ENCODE results near the gene ENOX2.

Gene ENOX2

DNA sequence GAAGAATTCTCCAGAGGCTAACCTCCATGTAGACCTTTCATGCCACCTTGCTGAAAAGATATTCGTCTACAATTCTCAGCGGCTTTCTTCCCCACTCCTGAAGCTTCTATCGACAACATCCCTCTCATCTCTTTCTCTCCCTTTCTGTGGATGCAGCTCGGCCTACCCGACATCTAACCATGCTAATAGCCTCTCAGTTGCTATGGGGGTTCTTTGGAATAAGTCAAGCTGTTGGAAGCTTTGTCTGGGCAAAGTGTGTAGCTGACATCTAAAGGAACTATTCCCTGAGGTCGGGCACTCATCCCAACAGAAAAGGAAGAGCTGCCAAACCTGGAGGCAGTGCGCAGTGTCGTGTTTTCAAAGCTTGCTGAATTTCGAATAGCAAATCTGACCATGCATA lies 309.1 kb downstream of the ENOX2 start:
- Histone ChIP-seq H2AFZ (ENCODE audit: low read length, unreplicated experiment) (no peak overlapping the region), H3K36me3 (ENCODE audit: insufficient read depth, low read length) (no peaks in the 10 kb centered on the region), H3K27ac (ENCODE audit: low read depth, low read length) (no peak overlapping the region), H3K79me2 (ENCODE audit: control insufficient read depth, insufficient read depth, low read length, unreplicated experiment) (no peaks in the 10 kb centered on the region), H3K4me1 (ENCODE audit: control insufficient read depth, insufficient read depth, low read length, unreplicated experiment) (no peaks in the 10 kb centered on the region), H3K27me3 (ENCODE audit: insufficient read depth, low read length) (no peaks in the 10 kb centered on the region), H3K4me3 (ENCODE audit: low read depth, low read length) (no peak overlapping the region)

DNA sequence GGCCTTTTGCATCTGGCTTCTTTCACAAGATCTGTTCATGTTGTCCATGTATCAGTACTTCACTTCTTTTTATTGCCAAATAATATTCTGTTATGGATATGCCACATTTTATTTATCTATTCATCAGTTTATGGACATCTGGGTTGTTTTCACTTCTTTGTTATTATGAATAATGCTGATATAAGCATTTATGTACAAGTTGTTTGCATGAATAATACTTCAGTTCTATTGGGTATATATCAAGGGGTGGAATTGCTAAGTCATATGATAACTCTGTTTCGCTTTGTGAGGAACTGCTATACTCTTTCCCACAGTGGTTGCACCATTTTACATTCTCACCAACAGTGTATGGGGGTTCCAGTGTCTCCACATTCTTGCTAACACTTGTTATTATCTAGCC lies 310.8 kb downstream of the ENOX2 start:
- H3K4me3 ChIP-seq (ENCODE audit: low read depth, low read length): no peak overlapping the region
- no peaks in the 10 kb centered on the region for H3K27me3 ChIP-seq (ENCODE audit: insufficient read depth, low read length)
- H2AFZ ChIP-seq (ENCODE audit: low read length, unreplicated experiment): no peak overlapping the region
- no peaks in the 10 kb centered on the region for H3K4me1 ChIP-seq (ENCODE audit: control insufficient read depth, insufficient read depth, low read length, unreplicated experiment)
- H3K27ac ChIP-seq (ENCODE audit: low read depth, low read length): no peak overlapping the region
- no peaks in the 10 kb centered on the region for H3K79me2 ChIP-seq (ENCODE audit: control insufficient read depth, insufficient read depth, low read length, unreplicated experiment)
- no peaks in the 10 kb centered on the region for H3K36me3 ChIP-seq (ENCODE audit: insufficient read depth, low read length)

DNA sequence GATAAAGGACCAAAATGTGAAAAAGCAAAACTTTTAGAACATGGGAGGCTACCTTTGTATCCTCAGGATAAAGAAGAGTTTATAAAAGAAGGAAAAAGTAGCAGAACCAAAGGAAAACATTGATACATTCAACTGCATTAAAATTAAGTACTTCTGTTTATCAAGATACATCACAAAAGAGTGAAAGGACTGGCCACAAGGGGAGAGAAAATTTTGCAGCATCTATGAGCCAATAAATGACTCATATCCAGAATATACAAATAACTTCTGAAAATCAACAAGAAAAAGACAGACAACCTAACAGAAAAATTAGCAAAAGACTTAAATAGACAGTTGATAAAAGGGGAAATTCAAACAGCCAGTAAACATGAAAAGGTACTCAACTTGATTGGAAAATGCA lies 324.1 kb downstream of the ENOX2 start:
- no peak overlapping the region for H2AFZ ChIP-seq (ENCODE audit: low read length, unreplicated experiment)
- H3K4me3 ChIP-seq (ENCODE audit: low read depth, low read length): no peak overlapping the region
- no peaks in the 10 kb centered on the region; the same call in 1 of the 2 replicates for H3K27me3 ChIP-seq (ENCODE audit: insufficient read depth, low read length)
- no peaks in the 10 kb centered on the region for H3K36me3 ChIP-seq (ENCODE audit: insufficient read depth, low read length)
- H3K27ac ChIP-seq (ENCODE audit: low read depth, low read length): no peak overlapping the region
- no peaks in the 10 kb centered on the region for H3K4me1 ChIP-seq (ENCODE audit: control insufficient read depth, insufficient read depth, low read length, unreplicated experiment)
- no peaks in the 10 kb centered on the region for H3K79me2 ChIP-seq (ENCODE audit: control insufficient read depth, insufficient read depth, low read length, unreplicated experiment)

DNA sequence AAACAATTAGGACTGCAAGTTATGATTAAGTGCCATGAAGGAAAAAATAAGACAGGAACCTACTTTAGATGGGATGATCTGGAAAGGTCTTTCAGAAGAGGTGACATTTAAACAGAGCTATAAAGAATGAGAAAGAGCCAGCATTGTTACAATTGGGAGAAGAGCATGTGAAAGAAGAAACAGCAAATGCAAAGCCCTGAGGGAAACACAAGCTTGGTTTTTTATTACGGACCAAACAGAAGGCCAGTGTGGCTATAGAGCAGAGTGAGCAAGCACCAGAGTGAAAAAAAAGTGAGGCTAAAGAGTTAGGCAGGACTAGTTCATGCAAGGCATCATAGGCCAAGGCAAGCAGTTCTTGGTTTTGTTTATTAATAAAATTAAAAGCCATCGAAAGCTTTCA lies 325.6 kb downstream of the ENOX2 start:
- Histone ChIP-seq H3K4me1 (ENCODE audit: control insufficient read depth, insufficient read depth, low read length, unreplicated experiment) (no peaks in the 10 kb centered on the region), H2AFZ (ENCODE audit: low read length, unreplicated experiment) (no peak overlapping the region), H3K4me3 (ENCODE audit: low read depth, low read length) (no peak overlapping the region), H3K36me3 (ENCODE audit: insufficient read depth, low read length) (no peaks in the 10 kb centered on the region), H3K27ac (ENCODE audit: low read depth, low read length) (no peak overlapping the region), H3K27me3 (ENCODE audit: insufficient read depth, low read length) (no peaks in the 10 kb centered on the region; the same call in 1 of the 2 replicates), H3K79me2 (ENCODE audit: control insufficient read depth, insufficient read depth, low read length, unreplicated experiment) (no peaks in the 10 kb centered on the region)

DNA sequence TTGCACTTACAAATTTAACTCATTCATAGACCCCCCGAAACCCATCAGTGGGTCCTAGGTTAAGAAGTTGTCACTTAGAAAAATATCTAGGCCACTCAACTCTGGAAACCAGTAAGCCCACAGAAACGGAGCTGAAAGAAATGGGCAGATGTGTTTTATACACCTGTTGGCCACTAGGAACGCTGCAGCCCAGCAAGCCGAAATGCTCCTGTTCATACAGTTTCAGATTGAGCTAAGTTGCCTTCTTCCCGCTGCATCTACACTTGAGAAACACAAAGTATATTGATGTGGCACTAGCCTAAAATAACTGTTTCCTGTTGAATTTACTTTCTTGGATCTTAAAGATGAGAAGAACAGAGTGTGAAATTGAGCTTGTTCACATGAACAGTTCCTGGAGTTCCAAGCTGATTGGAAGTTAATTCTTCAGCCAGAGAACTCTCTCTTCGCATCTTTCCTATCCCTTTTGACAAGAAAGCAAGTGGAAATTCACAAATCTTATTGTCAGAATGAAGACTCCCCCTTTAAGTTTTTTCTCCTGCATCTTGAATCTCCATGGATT lies 327.1 kb downstream of the ENOX2 start:
- Histone ChIP-seq H3K79me2 (ENCODE audit: control insufficient read depth, insufficient read depth, low read length, unreplicated experiment) (no peaks in the 10 kb centered on the region), H3K4me1 (ENCODE audit: control insufficient read depth, insufficient read depth, low read length, unreplicated experiment) (no peaks in the 10 kb centered on the region), H3K36me3 (ENCODE audit: insufficient read depth, low read length) (no peaks in the 10 kb centered on the region), H3K27ac (ENCODE audit: low read depth, low read length) (no peak overlapping the region), H3K4me3 (ENCODE audit: low read depth, low read length) (no peak overlapping the region), H3K27me3 (ENCODE audit: insufficient read depth, low read length) (no peaks in the 10 kb centered on the region; the same call in 1 of the 2 replicates), H2AFZ (ENCODE audit: low read length, unreplicated experiment) (no peak overlapping the region)
